Measurements from ENCODE around the gene DLAT. TPM values are rescaled to one million over a fixed set of nuclear protein-coding genes. Genes with fewer than 3 reads are reported as not detected.

DLAT gene
- total RNA-seq, 4 donors from 2014 or later, result 27.2 to 32.4 (median 29.4) TPM

DNA sequence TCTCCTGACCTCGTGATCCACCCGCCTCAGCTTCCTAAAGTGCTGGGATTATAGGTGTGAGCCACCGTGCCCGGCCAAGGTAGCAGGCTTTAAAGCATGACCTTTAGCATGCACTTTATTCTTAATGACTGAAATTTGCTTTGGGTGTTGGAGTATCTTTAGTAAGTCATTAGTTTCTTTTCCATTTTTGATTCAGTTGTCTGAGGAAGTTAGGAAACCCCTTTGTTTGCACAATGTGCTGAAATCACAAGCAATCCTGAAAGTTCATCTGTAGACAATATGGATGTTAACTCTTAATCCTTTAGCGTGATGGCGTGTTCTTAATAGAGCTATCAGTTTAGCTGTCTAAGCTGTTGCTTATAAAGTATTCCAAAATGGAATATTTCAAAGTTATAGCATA lies 78.2 kb downstream of the DLAT start:
- no peak for TF ChIP-seq EP300 (IDR thresholded peaks at IDR 0.05)
- no peak for TF ChIP-seq POLR2A (IDR thresholded peaks at IDR 0.05; ENCODE audit: low read depth)
- no peak for TF ChIP-seq POLR2AphosphoS5 (IDR thresholded peaks at IDR 0.05)
- TF ChIP-seq, protein P1, sequence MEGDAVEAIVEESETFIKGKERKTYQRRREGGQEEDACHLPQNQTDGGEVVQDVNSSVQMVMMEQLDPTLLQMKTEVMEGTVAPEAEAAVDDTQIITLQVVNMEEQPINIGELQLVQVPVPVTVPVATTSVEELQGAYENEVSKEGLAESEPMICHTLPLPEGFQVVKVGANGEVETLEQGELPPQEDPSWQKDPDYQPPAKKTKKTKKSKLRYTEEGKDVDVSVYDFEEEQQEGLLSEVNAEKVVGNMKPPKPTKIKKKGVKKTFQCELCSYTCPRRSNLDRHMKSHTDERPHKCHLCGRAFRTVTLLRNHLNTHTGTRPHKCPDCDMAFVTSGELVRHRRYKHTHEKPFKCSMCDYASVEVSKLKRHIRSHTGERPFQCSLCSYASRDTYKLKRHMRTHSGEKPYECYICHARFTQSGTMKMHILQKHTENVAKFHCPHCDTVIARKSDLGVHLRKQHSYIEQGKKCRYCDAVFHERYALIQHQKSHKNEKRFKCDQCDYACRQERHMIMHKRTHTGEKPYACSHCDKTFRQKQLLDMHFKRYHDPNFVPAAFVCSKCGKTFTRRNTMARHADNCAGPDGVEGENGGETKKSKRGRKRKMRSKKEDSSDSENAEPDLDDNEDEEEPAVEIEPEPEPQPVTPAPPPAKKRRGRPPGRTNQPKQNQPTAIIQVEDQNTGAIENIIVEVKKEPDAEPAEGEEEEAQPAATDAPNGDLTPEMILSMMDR (IDR thresholded peaks at IDR 0.05), result no peak
- Histone ChIP-seq H3K36me3 (peaks cover 0 to 20% (median 11%) of the 10 kb centered on the region in 4 donors), H3K27me3 (no peaks in the 10 kb centered on the region), H3K27ac (replicated peaks in 1 of 4) (no peak overlapping the region), H3K4me1 (peaks cover 0 to 7% (median 0%) of the 10 kb centered on the region in 4 donors), H3K4me3 (no peak overlapping the region), H3K9me3 (no peaks in the 10 kb centered on the region)
- DNase-seq (ENCODE audit: extremely low spot score), result no peak
- intact Hi-C loops (cut with DNase I), result no loop called here
- 89% methylated on average over 6 of the region's 6 CpGs for WGBS

DNA sequence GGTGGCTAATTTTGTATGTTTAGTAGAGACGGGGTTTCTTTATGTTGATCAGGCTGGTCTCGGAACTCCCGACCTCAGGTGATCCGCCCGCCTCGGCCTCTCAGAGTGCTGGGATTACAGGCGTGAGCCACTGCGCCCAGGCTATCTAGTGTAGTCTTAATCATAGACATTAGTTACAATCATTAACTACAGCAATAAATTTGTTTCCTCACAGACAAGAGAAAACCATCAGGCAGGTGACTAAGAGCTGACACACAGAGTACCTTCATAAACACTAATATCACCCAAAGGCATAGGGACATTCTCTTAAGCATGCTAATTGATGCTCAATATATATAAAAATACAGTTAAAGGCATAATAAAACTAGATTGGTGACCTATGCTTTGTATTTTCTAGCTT lies 80.9 kb downstream of the DLAT start:
- 94% methylated on average over 8 of the region's 8 CpGs for WGBS
- Histone ChIP-seq H3K27me3 (no peaks in the 10 kb centered on the region), H3K9me3 (no peaks in the 10 kb centered on the region), H3K36me3 (peaks cover 0 to 14% (median 9%) of the 10 kb centered on the region in 4 donors), H3K4me1 (no peaks in the 10 kb centered on the region), H3K4me3 (no peak overlapping the region), H3K27ac (replicated peaks in 1 of 4) (no peak overlapping the region)
- TF ChIP-seq POLR2AphosphoS5 (IDR thresholded peaks at IDR 0.05), result no peak
- TF ChIP-seq, protein P1 (IDR thresholded peaks at IDR 0.05), result no peak
- TF ChIP-seq POLR2A (IDR thresholded peaks at IDR 0.05; ENCODE audit: low read depth), result no peak
- no peak for TF ChIP-seq EP300 (IDR thresholded peaks at IDR 0.05)
- DNase-seq (ENCODE audit: extremely low spot score), result no peak
- intact Hi-C loops (cut with DNase I), result no loop called here

Small RNA genes lying within 50 kb of the gene (small RNA-seq; reads per million reads assigned to genes)
- 0 reads per million in 3 donors for gene AP000907.3
- gene RNU6-893P, result 0 reads per million in 3 donors

Other genes starting within 250 kb of the DLAT start
- 10 to 100 TPM; 18.4 to 24.1 (median 22.1) TPM for gene ALG9, start 153.8 kb upstream of the DLAT start, total RNA-seq
- under 1 TPM; 0.83 to 0.92 (median 0.84) TPM for gene FDXACB1, start 146.2 kb upstream of the DLAT start, total RNA-seq
- gene CFAP68, start 145.9 kb upstream of the DLAT start, total RNA-seq, result 10 to 100 TPM in 3 of 4 donors, 1 to 10 TPM in 1; 8.7 to 21.7 (median 19.9) TPM
- gene CRYAB, start 113.6 kb upstream of the DLAT start, total RNA-seq, result 100 to 1,000 TPM; 315 to 493 (median 382) TPM
- gene HSPB2, start 112.7 kb upstream of the DLAT start, total RNA-seq, result 1 to 10 TPM; 1.2 to 4.0 (median 2.4) TPM
- gene C11orf52, start 106.5 kb upstream of the DLAT start, total RNA-seq, result 1 to 10 TPM; 1.8 to 6.9 (median 2.9) TPM
- gene DIXDC1, start 88.1 kb upstream of the DLAT start, total RNA-seq, result 100 to 1,000 TPM; 101 to 168 (median 122) TPM
- 1 to 10 TPM in 2 of 4 donors, under 1 TPM in 2; 0.83 to 1.5 (median 1.1) TPM for gene PIH1D2, start 48.6 kb downstream of the DLAT start, total RNA-seq
- 10 to 100 TPM; 13.7 to 20.4 (median 16.1) TPM for gene NKAPD1, start 48.9 kb downstream of the DLAT start, total RNA-seq
- 10 to 100 TPM; 27.8 to 57.7 (median 30.9) TPM for gene TIMM8B, start 61.3 kb downstream of the DLAT start, total RNA-seq
- gene SDHD, start 61.5 kb downstream of the DLAT start, total RNA-seq, result 100 to 1,000 TPM; 112 to 148 (median 128) TPM
- 1 to 10 TPM; 5.8 to 7.9 (median 6.8) TPM for gene IL18, start 138.7 kb downstream of the DLAT start, total RNA-seq
- gene TEX12, start 142.0 kb downstream of the DLAT start, total RNA-seq, result 1 to 10 TPM in 1 of 4 donors, under 1 TPM in 1, not detected in 2; 0.40 to 4.2 TPM
- 10 to 100 TPM in 1 of 4 donors, 1 to 10 TPM in 3; 1.4 to 11.6 (median 3.1) TPM for gene BCO2, start 150.1 kb downstream of the DLAT start, total RNA-seq
- 10 to 100 TPM; 22.2 to 45.3 (median 28.5) TPM for gene PTS, start 201.0 kb downstream of the DLAT start, total RNA-seq
- gene PLET1, start 235.5 kb downstream of the DLAT start, total RNA-seq, result not detected

All from esophagus muscularis mucosa (tissue), 4 donors.